Measurements from ENCODE around the gene LRRC3C.
"Not testable (repeated sequence)": the region's sequence is repeated elsewhere in the genome, so short reads cannot be mapped to it uniquely, and the experiment has no call there.

The LRRC3C gene

DNA sequence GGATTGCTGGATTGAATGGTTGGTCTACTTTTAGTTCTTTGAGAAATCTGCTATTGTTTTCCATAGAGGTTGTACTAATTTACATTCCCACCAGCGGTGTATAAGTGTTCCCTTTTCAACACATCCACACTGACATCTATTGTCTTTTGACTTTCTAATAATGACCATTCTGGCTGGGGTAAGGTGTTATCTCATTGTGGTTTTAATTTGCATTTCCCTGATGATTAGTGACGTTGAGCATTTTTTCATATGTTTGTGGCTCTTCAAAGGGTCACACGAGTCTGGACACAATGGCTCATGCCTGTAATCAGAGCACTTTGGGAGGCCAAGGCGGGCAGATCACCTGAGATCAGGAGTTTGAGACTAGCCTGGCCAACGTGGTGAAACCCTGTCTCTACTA is 41.4 kb upstream of the LRRC3C start:
- H3K4me3 ChIP-seq (ENCODE audit: low read depth, low read length); H3K27ac ChIP-seq (ENCODE audit: extremely low read depth, low read depth, low read length); H3K9me3 ChIP-seq (ENCODE audit: control insufficient read depth, insufficient read depth, low read depth, low read length); POLR2A ChIA-PET; CTCF ChIA-PET; H3K4me1 ChIP-seq (ENCODE audit: control insufficient read depth, insufficient read depth, low read length); H3K36me3 ChIP-seq (ENCODE audit: control insufficient read depth in 2 of 2, insufficient read depth in 1 of 2, low read length in 2 of 2): not testable (repeated sequence)

DNA sequence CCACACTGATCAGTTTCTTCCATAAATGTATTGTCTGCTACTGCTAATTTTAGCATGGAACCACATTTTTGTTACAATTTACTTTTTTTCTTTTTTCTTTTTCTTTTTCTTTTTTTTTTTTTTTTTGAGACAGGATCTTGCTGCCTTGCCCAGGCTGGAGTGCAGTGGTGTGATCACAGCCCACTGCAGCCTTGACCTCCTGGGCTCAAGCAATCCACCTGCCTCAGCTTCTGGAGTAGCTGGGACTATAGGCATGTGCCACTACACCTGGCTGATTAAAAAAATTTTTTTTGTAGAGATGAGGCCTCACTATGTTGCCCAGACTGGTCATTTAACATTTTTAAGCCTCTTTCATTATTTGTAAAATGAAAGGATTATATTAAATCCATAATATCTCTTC is 40.5 kb upstream of the LRRC3C start:
- TF ChIP-seq, protein P1, sequence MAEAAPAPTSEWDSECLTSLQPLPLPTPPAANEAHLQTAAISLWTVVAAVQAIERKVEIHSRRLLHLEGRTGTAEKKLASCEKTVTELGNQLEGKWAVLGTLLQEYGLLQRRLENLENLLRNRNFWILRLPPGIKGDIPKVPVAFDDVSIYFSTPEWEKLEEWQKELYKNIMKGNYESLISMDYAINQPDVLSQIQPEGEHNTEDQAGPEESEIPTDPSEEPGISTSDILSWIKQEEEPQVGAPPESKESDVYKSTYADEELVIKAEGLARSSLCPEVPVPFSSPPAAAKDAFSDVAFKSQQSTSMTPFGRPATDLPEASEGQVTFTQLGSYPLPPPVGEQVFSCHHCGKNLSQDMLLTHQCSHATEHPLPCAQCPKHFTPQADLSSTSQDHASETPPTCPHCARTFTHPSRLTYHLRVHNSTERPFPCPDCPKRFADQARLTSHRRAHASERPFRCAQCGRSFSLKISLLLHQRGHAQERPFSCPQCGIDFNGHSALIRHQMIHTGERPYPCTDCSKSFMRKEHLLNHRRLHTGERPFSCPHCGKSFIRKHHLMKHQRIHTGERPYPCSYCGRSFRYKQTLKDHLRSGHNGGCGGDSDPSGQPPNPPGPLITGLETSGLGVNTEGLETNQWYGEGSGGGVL (tag by site-specific recombination; IDR thresholded peaks at IDR 0.05) = no peak
- 0 out of 2 replicates have a peak, but pooled peaks have one; percentile 23 for TF ChIP-seq ZNF121 (tag by site-specific recombination; IDR thresholded peaks at IDR 0.05)
- Histone ChIP-seq H3K9me3 (ENCODE audit: control insufficient read depth, insufficient read depth, low read depth, low read length) (no peaks in the 10 kb centered on the region), H3K4me3 (ENCODE audit: low read depth, low read length) (no peak overlapping the region), H3K36me3 (ENCODE audit: control insufficient read depth in 2 of 2, insufficient read depth in 1 of 2, low read length in 2 of 2) (no peaks in the 10 kb centered on the region), H3K4me1 (ENCODE audit: control insufficient read depth, insufficient read depth, low read length) (no peaks in the 10 kb centered on the region), H3K27ac (ENCODE audit: extremely low read depth, low read depth, low read length) (no peak overlapping the region)
- POLR2A ChIA-PET = no interaction called here
- CTCF ChIA-PET = interaction anchor here (0.6 to 0.7 kb wide), 3 partner anchors 23 to 643 kb away, joined by 4 to 5 read pairs (median 4); no protein-coding TSS in a partner anchor

DNA sequence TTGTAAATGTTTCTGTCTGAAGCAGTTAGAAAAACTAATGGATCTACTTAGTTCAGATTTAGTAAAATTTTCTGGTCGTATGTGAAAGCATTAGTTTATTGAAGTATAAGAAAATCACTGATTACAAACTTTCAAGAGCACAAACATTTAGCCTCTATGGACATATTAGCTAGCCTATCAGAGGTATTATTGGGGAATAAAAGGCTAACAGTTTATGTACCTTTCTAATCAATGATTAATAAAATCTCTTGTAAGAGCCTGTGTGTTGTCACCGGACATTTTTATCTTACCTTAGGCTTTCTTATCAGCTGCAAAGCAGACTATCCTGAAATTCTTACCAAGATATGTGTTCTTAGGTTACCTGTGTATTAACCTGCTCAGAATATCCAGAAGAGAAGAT is 38.3 kb upstream of the LRRC3C start:
- POLR2A ChIA-PET = no interaction called here

More for the DNA sequence above, 38.3 kb upstream of the LRRC3C start:
- H3K36me3 ChIP-seq (ENCODE audit: control insufficient read depth in 2 of 2, insufficient read depth in 1 of 2, low read length in 2 of 2) = no peaks in the 10 kb centered on the region
- no peaks in the 10 kb centered on the region for H3K4me1 ChIP-seq (ENCODE audit: control insufficient read depth, insufficient read depth, low read length)
- H3K9me3 ChIP-seq (ENCODE audit: control insufficient read depth, insufficient read depth, low read depth, low read length) = no peaks in the 10 kb centered on the region
- H3K27ac ChIP-seq (ENCODE audit: extremely low read depth, low read depth, low read length) = no peak overlapping the region
- CTCF ChIA-PET = no interaction called here
- H3K4me3 ChIP-seq (ENCODE audit: low read depth, low read length) = no peak overlapping the region
- TF ChIP-seq, protein P2, sequence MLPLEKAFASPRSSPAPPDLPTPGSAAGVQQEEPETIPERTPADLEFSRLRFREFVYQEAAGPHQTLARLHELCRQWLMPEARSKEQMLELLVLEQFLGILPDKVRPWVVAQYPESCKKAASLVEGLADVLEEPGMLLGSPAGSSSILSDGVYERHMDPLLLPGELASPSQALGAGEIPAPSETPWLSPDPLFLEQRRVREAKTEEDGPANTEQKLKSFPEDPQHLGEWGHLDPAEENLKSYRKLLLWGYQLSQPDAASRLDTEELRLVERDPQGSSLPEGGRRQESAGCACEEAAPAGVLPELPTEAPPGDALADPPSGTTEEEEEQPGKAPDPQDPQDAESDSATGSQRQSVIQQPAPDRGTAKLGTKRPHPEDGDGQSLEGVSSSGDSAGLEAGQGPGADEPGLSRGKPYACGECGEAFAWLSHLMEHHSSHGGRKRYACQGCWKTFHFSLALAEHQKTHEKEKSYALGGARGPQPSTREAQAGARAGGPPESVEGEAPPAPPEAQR (tag by site-specific recombination; IDR thresholded peaks at IDR 0.05) = no peak
- no peak for TF ChIP-seq KLF16 (tag by site-specific recombination; IDR thresholded peaks at IDR 0.05)
- TF ChIP-seq, protein P3, sequence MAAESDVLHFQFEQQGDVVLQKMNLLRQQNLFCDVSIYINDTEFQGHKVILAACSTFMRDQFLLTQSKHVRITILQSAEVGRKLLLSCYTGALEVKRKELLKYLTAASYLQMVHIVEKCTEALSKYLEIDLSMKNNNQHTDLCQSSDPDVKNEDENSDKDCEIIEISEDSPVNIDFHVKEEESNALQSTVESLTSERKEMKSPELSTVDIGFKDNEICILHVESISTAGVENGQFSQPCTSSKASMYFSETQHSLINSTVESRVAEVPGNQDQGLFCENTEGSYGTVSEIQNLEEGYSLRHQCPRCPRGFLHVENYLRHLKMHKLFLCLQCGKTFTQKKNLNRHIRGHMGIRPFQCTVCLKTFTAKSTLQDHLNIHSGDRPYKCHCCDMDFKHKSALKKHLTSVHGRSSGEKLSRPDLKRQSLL (tag by site-specific recombination; IDR thresholded peaks at IDR 0.05) = no peak
- no peak for TF ChIP-seq ZNF274 (IDR thresholded peaks at IDR 0.05; ENCODE audit: low read length)
- TF ChIP-seq ZNF274 (tag by site-specific recombination; IDR thresholded peaks at IDR 0.05; ENCODE audit: borderline replicate concordance) = no peak
- no peak for TF ChIP-seq ZNF335 (tag by site-specific recombination; conservative IDR thresholded peaks at IDR 0.05)
- TF ChIP-seq ZNF112 (tag by site-specific recombination; IDR thresholded peaks at IDR 0.05) = no peak
- TF ChIP-seq ZNF843 (tag by site-specific recombination; IDR thresholded peaks at IDR 0.05) = no peak
- no peak for TF ChIP-seq ZIC2 (tag by site-specific recombination; IDR thresholded peaks at IDR 0.05)
- no peak for TF ChIP-seq KLF7 (tag by site-specific recombination; IDR thresholded peaks at IDR 0.05; ENCODE audit: borderline replicate concordance)
- no peak for TF ChIP-seq ZNF223 (tag by site-specific recombination; IDR thresholded peaks at IDR 0.05)
- TF ChIP-seq ZNF747 (tag by site-specific recombination; IDR thresholded peaks at IDR 0.05) = no peak
- TF ChIP-seq ZNF2 (tag by site-specific recombination; IDR thresholded peaks at IDR 0.05) = no peak
- TF ChIP-seq, protein P4, sequence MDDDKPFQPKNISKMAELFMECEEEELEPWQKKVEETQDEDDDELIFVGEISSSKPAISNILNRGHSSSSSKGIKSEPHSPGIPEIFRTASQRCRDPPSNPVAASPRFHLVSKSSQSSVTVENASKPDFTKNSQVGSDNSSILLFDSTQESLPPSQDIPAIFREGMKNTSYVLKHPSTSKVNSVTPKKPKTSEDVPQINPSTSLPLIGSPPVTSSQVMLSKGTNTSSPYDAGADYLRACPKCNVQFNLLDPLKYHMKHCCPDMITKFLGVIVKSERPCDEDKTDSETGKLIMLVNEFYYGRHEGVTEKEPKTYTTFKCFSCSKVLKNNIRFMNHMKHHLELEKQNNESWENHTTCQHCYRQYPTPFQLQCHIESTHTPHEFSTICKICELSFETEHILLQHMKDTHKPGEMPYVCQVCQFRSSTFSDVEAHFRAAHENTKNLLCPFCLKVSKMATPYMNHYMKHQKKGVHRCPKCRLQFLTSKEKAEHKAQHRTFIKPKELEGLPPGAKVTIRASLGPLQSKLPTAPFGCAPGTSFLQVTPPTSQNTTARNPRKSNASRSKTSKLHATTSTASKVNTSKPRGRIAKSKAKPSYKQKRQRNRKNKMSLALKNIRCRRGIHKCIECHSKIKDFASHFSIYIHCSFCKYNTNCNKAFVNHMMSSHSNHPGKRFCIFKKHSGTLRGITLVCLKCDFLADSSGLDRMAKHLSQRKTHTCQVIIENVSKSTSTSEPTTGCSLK (tag by site-specific recombination; IDR thresholded peaks at IDR 0.05) = no peak
- TF ChIP-seq, protein P5, sequence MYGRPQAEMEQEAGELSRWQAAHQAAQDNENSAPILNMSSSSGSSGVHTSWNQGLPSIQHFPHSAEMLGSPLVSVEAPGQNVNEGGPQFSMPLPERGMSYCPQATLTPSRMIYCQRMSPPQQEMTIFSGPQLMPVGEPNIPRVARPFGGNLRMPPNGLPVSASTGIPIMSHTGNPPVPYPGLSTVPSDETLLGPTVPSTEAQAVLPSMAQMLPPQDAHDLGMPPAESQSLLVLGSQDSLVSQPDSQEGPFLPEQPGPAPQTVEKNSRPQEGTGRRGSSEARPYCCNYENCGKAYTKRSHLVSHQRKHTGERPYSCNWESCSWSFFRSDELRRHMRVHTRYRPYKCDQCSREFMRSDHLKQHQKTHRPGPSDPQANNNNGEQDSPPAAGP (tag by site-specific recombination; IDR thresholded peaks at IDR 0.05) = no peak
- no peak for TF ChIP-seq SETDB1 (IDR thresholded peaks at IDR 0.05; ENCODE audit: insufficient read length, low read length)
